NCI-H128 (cell line): ENCODE data around the gene SPDYE3.
A peak's percentile ranks its signal among the peaks of the same experiment; 100 is the strongest.
"Not testable (repeated sequence)": the region's sequence is repeated elsewhere in the genome, so short reads cannot be mapped to it uniquely, and the experiment has no call there.

Source experiments
- DNase-seq: peaks from one replicate; lab custom pipeline; 2025; ENCODE audit not compliant: unreplicated experiment; lab: John Stamatoyannopoulos, UW

The SPDYE3 gene

DNA sequence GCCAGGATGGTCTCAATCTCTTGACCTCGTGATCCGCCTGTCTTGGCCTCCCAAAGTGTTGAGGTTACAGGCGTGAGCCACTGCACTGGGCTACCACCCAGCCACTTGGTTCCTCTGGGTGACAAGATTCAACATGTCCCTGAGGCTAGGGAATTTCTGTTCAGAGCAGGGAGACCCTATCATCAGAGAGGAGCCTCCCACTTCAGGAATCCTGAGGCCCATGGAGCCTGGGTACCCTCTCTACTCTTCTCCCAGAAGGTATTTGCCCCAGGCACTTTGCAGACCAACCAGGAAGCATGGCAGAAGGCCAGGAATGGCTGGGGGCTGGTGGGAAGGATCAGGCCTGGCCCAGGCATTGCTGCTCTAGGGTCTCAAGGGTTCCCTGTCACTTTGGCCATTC lies 19.2 kb upstream of the SPDYE3 start:
- DNase-seq, result not testable (repeated sequence)

DNA sequence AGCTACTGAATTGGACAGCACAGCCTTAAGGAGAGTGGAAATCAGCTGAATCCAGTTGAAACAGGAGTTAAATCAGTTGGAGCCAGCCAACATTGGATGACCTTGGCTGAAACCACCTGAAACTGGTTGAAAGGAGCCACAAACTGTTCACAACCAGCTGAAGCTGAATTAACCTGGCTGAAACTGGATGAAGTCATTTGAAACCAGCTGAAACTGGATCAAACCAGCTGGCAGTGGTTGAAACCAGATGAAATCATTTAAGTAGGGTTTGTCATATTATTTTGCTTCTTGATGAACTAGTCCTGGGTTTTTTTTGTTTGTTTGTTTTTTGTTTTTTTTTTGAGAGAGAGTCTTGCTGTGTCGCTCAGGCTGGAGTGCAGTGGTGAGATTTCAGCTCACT lies 15.3 kb upstream of the SPDYE3 start:
- not testable (repeated sequence) for DNase-seq

DNA sequence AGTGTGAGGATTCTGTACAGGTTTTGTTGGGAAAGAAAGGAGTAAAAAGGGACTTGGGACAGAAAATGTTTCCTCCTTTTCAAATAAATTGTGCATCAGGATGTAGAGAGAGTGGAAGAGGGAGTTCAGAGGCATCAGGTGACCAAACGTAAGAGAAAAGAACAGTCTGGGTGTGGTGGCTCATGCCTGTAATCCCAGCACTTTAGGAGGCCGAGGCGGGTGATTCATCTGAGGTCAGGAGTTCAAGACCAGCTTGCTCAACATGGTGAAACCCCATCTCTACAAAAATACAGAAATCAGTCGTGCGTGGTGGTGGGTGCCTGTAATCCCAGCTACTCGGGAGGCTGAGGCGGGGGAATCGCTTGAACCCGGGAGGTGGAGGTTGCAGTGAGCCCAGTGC lies 12.2 kb upstream of the SPDYE3 start:
- not testable (repeated sequence) for DNase-seq

DNA sequence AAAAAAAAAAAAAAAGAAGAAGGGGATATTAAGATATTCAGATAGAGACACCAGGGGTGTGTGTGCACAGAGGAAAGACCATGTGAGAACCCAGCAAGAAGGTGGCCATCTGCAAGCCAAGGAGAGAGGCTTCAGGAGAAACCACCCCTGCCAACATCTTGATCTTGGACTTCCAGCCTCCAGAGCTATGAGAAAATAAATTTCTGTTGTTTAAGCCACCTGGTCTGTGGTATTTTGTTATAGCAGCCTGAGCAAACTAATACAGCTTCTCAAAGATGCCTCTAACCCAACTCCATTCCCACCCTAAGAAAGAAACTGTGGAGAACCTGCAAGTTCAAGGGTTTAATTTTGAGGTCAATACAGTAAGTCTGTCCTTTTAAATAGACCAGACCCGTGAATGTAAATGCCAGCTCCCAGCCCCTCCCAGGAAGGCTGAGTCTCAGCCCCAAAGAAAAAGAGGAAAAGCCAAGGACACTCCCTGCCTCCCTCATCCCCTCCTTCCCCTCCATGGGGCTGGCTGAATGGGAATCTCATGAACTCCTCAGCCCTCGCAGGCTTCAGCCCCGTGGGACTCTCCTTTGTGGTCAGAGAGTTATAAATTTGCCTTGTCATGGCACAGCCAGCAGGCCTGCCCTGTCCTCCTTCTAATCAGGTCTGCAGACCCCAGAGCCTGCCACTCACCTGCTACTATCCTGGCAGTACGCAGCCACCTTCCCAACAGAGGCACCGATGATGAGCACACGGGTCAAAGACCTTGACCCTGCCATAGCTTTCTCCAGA lies 9.5 kb upstream of the SPDYE3 start:
- not testable (repeated sequence) for DNase-seq

DNA sequence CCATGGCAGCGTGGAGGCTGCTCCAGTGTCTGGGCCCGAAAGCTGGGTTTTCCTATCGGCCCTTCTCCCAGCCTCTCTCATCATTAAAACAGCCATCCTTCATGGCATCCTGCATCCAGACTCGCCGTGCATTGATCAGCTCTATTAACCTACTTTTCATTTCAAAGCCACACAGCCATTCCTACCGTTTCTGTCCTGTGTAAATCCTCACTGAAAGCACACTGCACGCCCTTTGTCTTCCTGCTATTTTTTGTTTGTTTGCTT lies 8.9 kb upstream of the SPDYE3 start:
- not testable (repeated sequence) for DNase-seq

DNA sequence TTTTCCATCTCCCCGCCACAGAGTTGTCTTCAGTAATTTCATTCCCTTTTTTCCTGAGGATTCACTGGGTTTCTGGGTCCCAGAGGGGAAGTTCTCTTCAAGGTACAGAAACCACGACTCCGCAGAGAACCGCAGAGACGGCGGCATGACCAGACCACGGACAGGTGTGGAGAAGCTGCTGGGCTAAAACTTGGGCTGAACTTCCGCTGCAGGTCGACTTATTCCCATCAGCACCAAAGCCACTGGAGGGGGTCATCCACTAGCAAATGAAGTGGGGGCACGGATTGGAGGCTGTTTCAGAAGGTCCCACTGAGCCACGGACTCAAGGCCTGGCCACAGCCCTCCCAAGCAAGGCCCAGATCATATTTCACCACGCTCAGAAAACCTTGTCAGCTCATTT lies 3.0 kb upstream of the SPDYE3 start:
- DNase-seq, result not testable (repeated sequence)

DNA sequence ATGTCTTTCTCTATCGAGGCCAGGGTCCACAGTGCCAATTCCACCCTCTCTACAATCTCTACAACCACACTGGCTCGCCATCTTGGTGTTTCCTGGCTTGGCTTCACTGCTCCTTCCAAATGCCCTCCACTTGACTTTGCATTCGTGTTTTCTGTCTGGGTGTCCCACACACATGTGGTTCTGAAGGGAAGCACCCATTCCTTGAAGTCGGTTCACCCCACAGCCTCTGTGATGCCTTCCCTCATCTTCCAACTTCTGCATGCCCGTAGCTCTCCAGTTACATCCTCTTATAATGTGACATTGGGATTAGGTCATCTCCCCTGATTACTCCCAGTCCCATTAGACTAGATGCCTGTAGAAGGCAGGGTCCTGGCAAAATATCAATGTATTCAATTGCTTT lies 10.8 kb downstream of the SPDYE3 start:
- DNase-seq, result not testable (repeated sequence)

DNA sequence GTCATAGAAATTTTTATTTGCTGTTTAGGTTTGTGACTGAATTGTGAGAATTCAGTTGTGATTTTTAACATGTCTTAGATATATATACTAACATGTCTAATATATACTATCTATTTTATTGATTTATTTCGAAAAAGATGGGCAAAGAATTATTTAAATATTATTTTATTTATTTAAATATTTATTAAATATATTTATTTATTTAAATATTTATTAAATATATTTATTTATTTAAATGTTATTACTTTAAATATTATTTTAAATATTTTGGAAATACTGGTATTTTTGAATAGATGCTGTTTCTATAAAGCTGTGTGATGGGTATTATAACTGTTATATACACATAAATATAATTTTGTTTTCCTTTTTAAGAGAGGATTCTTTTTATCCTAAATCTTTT lies 14.1 kb downstream of the SPDYE3 start:
- not testable (repeated sequence) for DNase-seq

DNA sequence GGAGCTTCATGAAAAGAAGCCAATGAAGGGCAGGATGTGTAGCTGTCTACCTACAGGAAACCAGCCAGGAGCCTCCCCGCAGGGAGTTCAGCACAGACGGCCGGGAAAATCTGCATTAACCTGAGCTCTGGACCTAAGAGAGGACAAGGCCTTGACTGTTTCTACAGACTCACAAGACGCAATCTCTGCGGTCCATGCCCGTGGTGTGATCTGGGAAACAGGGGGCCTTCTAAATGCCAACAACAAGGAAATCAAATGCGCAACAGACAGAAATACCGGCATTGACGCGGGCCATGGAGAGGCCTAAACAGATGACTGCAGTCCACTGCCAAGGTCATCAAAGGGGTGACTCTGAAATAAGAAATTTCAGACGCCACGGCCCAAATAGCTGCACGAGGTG lies 16.7 kb downstream of the SPDYE3 start:
- DNase-seq, result not testable (repeated sequence)

DNA sequence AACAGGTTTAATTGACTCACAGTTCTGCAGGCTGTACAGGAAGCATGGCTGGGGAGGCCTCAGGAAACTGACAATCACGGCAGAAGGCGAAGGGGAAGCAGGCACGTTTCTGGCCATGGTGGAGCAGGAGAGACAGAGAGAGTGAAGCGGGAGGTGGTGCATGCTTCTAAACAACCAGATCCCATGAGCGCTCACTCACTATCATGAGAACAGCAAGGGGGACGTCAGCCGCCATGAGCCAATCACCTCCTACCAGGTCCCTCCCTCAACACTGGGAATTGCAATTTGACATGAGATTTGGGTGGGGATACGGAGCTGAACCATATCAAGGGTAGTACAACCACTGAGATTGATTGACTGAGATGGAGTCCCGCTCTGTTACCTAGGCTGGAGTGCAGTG lies 18.2 kb downstream of the SPDYE3 start:
- DNase-seq, result not testable (repeated sequence)

DNA sequence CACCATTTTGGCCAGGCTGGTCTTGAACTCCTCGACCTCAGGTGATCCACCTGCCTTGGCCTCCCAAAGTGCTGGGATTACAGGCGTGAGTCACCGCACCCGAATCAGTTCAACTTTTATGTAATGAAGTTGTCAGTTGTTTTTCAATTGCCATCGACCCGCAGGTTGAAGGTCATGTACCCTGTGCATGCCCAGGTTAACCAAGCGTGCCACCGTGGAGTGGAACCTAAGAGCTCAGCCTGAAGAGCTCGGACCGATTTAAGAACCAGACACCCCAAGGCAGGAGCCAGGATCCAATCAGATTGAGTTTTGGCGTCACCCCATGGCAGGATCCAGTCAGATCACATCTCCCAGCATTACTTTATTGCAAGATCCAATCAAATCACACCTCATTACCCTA lies 19.4 kb downstream of the SPDYE3 start:
- DNase-seq, result not testable (repeated sequence)

DNA sequence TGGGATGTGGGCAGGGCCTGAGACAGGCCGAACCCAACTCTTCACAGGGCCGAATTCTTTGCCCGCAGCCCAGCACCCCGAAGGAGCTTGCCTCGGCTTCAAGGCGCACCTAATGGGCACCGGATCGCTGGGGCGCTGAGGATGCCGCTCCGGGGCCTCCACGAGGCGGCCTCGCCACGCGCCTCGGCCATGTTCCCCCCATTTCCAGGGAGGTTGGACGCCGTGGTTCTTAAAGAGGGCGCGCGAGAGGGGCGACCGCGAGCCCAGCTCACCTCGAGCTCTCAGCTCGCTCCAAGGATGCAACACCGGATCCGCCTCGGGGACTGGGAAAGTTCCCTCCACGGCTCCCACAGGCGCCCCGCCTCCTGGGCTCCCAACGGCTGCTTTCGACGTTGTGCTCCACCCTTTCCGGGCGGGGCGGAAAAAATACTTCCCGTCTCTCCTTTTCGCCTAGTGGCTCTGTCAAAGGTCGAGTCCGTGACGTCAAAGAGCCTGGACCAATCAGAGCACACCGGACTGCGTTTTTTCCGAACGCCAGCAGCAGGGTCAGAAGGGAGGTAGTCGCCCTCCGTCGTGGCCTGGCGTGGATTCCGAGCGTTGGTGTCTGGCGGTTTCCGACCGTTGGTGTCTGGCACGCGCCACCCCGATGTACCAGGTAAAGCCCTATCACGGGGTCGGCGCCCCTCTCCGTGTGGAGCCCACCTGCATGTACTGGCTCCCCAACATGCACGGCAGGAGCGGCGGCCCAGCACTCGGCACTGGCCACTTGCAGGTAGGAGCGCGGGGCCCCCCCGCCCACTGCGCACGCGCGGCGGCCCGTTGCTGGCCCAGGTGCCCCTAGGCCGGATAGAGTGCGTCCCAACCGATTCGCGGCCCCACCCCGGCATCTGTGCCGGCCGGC lies 28.3 kb downstream of the SPDYE3 start:
- DNase-seq, result peak; percentile 81

DNA sequence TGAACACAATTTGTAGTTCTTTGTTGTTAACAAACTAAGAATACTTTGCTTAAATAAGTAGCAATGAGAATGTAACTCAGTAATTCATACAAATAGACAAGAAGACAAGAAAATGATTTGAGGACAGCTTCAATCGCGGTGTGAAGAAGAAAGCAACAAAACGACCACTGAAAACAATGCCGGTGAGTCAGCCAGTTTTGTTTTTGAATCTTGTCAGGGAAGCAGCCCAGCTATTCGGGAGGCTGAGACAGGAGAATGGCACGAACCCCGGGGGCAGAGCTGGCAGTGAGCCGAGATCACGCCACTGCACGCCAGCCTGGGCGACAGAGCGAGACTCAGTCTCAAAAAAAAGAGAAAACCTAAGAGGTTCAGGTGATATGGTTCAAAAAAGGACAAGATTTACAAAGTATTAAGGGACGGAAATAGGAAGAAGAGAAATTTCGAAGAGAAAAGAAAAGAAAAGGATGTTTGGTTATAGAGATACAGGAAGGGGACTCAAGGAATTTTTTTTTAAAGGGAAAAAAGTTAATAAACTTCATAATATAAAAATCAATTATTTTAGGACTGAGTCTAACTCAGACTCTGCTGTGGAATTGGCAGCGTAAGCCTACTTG lies 30.7 kb downstream of the SPDYE3 start:
- not testable (repeated sequence) for DNase-seq

DNA sequence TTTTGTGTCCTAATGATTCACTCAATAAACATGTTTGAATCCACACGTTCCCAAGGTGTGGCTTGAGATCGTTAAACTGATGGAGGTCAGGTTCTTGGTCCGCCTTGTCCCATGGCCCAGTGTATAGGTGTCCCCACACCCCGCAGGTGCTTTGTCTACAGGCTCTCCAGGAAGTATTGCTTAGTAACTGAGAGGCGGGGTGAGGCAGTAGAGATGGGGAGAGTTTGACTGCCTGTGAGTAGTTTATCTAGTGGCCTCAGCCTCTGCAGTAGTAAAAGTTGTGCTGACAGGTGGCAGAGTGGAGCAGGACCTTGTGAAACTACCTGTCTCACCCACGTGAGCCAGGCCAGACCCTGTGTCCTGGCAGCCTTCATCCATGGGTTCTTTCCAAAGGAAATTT lies 33.8 kb downstream of the SPDYE3 start:
- DNase-seq, result not testable (repeated sequence)

DNA sequence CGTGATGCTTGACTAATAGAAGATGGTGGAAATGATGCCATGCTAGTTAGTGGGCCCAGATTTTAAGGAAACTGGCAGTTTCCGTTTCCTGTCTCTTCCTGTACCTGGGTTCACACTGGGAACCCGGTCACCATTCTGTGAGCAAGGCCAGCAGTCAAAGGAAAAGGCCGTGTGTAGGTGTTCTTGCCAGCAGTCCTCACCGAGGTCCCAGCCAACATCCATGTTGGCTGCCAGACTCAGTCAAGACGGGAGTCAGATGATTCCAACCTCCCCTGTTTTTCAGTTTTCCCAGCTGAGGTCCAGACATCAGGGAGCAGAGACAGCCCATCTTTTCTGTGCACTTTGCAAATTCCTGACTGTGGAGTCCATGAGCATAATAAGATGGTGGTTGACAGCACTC lies 35.3 kb downstream of the SPDYE3 start:
- no peak for DNase-seq

DNA sequence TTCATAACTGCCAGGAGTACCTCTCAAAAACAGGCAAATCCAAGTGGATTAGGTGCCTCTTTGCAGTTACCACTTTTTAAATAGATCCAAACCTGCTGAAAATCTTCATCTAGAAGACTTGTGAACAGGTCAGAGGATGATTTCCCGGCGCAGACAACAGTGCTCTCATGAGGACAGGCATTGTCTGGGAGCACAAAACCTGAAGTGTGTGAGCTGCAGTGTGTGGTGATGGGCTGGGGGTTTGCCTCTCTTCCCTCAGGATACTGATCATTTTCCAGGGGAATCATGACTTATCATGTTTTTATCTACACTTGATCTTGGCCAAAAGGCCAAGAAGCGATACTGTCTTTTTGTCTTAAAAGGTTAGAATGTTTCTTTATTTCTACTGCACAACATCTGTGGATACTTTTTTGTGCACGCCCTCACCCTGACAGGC lies 36.6 kb downstream of the SPDYE3 start:
- DNase-seq, result not testable (repeated sequence)

DNA sequence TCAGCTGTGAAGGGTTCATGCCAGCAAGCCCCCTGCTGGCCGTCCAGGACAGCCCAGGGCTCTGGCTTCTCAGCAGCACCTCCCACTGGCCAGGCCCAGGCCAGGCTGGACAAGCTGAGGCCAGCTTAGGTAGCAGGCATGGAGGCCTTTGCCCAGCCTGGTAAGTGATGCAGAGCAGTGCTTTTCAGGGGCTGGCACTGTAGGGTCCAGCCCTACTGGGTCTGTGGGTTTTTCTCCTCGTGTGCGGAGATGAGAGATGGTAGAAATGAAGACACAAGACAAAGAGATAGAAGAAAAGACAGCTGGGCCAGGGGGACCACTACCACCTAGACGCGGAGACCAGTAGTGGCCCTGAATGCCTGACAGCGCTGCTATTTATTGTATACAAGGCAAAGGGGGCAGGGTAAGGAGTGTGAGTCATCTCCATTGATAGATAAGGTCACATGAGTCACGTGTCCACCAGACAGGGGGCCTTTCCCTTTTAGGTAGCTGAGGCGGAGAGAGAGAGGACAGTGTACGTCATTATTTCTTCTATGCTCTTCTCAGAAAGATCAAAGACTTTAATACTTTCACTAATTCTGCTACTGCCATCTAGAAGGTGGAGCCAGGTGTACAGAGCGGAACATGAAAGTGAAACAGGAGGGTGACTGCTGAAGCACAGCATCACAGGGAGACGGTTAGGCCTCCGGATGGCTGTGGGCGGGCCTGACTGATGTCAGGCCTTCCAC lies 37.2 kb downstream of the SPDYE3 start:
- not testable (repeated sequence) for DNase-seq

DNA sequence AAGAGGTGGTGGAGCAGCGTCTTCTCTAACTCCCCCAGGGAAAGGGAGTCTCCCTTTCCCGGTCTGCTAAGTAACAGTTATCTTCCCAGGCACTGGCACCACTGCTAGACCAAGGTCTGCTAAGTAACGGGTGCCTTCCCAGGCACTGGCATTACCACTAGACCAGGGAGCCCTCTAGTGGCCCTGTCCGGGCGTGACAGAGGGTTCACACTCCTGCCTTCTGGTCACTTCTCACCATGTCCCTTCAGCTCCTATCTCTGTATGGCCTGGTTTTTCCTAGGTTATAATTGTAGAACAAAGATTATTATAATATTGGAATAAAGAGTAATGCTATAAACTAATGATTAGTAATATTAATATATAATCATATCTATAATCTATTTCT lies 37.8 kb downstream of the SPDYE3 start:
- DNase-seq, result not testable (repeated sequence)

DNA sequence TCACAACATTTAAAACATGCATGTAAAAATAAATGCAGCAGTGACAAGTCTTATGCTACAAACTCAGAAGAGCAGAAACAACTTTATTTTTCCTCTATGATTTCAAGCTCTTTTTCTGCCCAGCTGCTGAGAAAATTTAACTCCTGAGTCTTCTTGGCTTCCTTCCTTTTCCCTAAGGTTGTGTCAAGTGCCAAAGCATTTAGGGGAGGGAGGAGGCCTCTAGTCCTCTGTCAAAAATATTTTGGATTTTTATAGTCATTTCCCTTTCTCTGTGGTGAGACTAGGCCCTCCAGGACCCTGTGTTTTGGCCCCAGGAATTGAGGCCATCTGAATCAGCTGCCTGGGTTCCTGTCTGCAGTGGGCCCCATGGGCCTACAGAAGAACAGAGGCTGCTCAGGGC lies 39.4 kb downstream of the SPDYE3 start:
- no peak for DNase-seq

DNA sequence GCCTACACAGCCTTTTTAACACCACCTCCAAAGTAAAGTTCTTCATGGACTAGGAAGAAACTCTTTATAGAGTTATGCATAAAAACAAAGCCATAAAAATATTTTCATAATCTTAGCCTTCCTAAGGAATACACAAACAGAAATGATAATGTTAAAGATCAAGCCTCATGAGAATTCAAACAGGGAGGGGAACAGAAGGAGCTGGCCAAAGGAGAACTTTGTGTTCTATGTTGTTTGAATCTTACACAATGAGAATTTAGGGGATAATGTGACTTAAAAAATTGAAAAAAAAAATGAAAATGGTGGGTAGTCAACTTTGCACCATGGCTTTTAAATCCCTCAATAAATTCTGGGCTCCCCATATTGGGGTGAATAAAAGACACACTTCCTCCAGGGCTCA lies 41.3 kb downstream of the SPDYE3 start:
- DNase-seq, result no peak

DNA sequence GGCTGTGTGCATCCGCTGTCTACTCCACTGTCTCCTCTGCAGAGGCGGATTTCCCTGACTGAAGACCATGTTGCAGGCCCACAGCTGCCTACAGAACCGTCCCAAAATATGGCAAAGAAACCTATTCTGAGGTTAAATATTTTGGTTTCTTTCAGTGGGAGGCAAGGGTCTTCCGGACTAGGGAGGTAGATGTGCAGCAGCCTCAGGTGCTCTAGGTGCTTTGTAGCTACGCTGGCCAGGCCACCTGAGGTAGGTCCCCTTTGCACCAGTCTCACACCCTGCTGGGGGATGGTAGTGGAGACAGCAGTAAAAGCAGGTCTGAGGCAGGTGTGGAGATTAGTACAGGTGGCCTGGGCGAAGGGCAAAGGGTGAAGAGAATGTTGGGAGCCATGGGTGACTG lies 42.3 kb downstream of the SPDYE3 start:
- no peak for DNase-seq
